IMR-90 (cell line): Measurements from ENCODE around the gene ZFHX3. TPM values are rescaled to one million over a fixed set of nuclear protein-coding genes. Genes with fewer than 3 reads are reported as not detected.

Source experiments
- ATAC-seq: fragments of 200-7000 bp; cut with Tn5 transposase; 2 replicates; pipeline ENCODE4 v1.9.1; 2020; ENCODE audit warnings: low read depth, mild to moderate bottlenecking, moderate library complexity
- BruUV-seq: library from RNA; stranded (reverse); fragments of 400-500 nt; replicated peaks from 2 replicates; lab custom pipeline; 2021; lab: Mats Ljungman, UMichigan
- CTCF ChIA-PET: fragments of 300-600 bp; formaldehyde crosslinking; extraction: SDS; loops from one replicate; lab custom pipeline; 2021; ENCODE audit warnings: antibody characterized with exemption; lab: Yijun Ruan, JAX
- POLR2A ChIA-PET: fragments of 300-600 bp; sonication (Branson Sonifier 250); formaldehyde crosslinking; loops from one replicate; lab custom pipeline; 2022; ENCODE audit warnings: antibody characterized with exemption; ENCODE audit not compliant: unreplicated experiment; lab: Charles Lee
- DNase-seq: peaks from one replicate; pipeline ENCODE4 v3.0.0; 2013
- H2AFZ ChIP-seq: replicated peaks from 2 replicates; pipeline ENCODE3; 2013; ENCODE audit warnings: low read length, mild to moderate bottlenecking; ENCODE audit not compliant: poor library complexity
- H2AK5ac ChIP-seq: 2 replicates; pipeline ENCODE4 v1.6.1; 2013; ENCODE audit warnings: low read depth, low read length, inconsistent platforms
- H2AK9ac ChIP-seq: replicated peaks from 2 replicates; pipeline ENCODE3; 2013; ENCODE audit warnings: mild to moderate bottlenecking, low read depth, low read length, moderate library complexity; ENCODE audit not compliant: poor library complexity
- H2BK120ac ChIP-seq: 2 replicates; pipeline ENCODE4 v1.6.1; 2013; ENCODE audit warnings: low read depth, low read length, inconsistent platforms
- H2BK15ac ChIP-seq: 3 replicates; pipeline ENCODE4 v1.6.1; 2013; ENCODE audit warnings: low read depth, low read length, inconsistent platforms
- H2BK20ac ChIP-seq: 2 replicates; pipeline ENCODE4 v1.6.1; 2013; ENCODE audit warnings: low read depth, mild to moderate bottlenecking, inconsistent platforms, low read length, moderate library complexity
- H2BK5ac ChIP-seq: 2 replicates; pipeline ENCODE4 v1.6.1; 2013; ENCODE audit warnings: mild to moderate bottlenecking, low read depth, low read length, inconsistent platforms; ENCODE audit not compliant: poor library complexity, severe bottlenecking
- H3K14ac ChIP-seq: replicated peaks from 2 replicates; pipeline ENCODE4 v1.6.1; 2013; ENCODE audit warnings: low read depth, low read length, inconsistent platforms
- H3K18ac ChIP-seq: 2 replicates; pipeline ENCODE4 v1.6.1; 2013; ENCODE audit warnings: low read depth, low read length, control low read depth
- H3K23ac ChIP-seq: 2 replicates; pipeline ENCODE4 v1.6.1; 2013; ENCODE audit warnings: low read depth, low read length, inconsistent platforms
- H3K27ac ChIP-seq: 2 replicates; pipeline ENCODE4 v1.5.1; 2013; ENCODE audit warnings: mild to moderate bottlenecking, control low read depth, low read length; ENCODE audit not compliant: insufficient read depth
- H3K27me3 ChIP-seq: 2 replicates; pipeline ENCODE4 v1.6.1; 2013; ENCODE audit warnings: low read length; ENCODE audit not compliant: control insufficient read depth, insufficient read depth
- H3K36me3 ChIP-seq: 2 replicates; pipeline ENCODE4 v1.6.1; 2013; ENCODE audit warnings: low read length, mixed read lengths; ENCODE audit not compliant: control insufficient read depth, insufficient read depth
- H3K4ac ChIP-seq: 2 replicates; pipeline ENCODE4 v1.6.1; 2013; ENCODE audit warnings: low read depth, low read length, inconsistent platforms
- H3K4me1 ChIP-seq: 2 replicates; pipeline ENCODE4 v1.6.1; 2013; ENCODE audit warnings: low read length, mixed read lengths; ENCODE audit not compliant: control insufficient read depth, insufficient read depth
- H3K4me2 ChIP-seq: 2 replicates; pipeline ENCODE4 v1.6.1; 2013; ENCODE audit warnings: low read depth, mild to moderate bottlenecking, control low read depth, low read length, moderate library complexity
- H3K4me3 ChIP-seq: 2 replicates; pipeline ENCODE4 v1.5.1; 2013; ENCODE audit warnings: low read depth, mild to moderate bottlenecking, control low read depth, low read length, moderate library complexity; ENCODE audit not compliant: insufficient read depth
- H3K56ac ChIP-seq: 2 replicates; pipeline ENCODE4 v1.6.1; 2013; ENCODE audit warnings: low read length, inconsistent platforms; ENCODE audit not compliant: insufficient read depth; ENCODE audit errors: extremely low read depth
- H3K79me1 ChIP-seq, 2 experiments: 2 replicates each; pipeline ENCODE4 v1.6.1; 2013; ENCODE audit warnings: low read length in 2 of 2, inconsistent platforms in 1 of 2, low read depth in 1 of 2
- H3K9ac ChIP-seq: 2 replicates; pipeline ENCODE4 v1.6.1; 2013; ENCODE audit warnings: low read depth, low read length, control low read depth
- H3K9me1 ChIP-seq: 2 replicates; pipeline ENCODE4 v1.6.1; 2013; ENCODE audit warnings: low read length, inconsistent platforms; ENCODE audit not compliant: insufficient read depth
- H3K9me3 ChIP-seq: 2 replicates; pipeline ENCODE4 v1.6.1; 2013; ENCODE audit warnings: low read length; ENCODE audit not compliant: control insufficient read depth, insufficient read depth
- H4K20me1 ChIP-seq: 2 replicates; pipeline ENCODE4 v1.6.1; 2013; ENCODE audit warnings: low read length, inconsistent platforms; ENCODE audit not compliant: insufficient read depth
- H4K5ac ChIP-seq: 2 replicates; pipeline ENCODE4 v1.6.1; 2013; ENCODE audit warnings: mild to moderate bottlenecking, low read depth, low read length, control low read depth
- H4K8ac ChIP-seq, 2 experiments: 2 replicates each; pipeline ENCODE4 v1.6.1; 2013; ENCODE audit warnings: low read depth in 2 of 2, low read length in 2 of 2, control low read depth in 1 of 2, inconsistent platforms in 1 of 2
- H4K91ac ChIP-seq: 2 replicates; pipeline ENCODE4 v1.6.1; 2013; ENCODE audit warnings: low read depth, low read length, inconsistent platforms; ENCODE audit not compliant: insufficient read depth
- BHLHE40 ChIP-seq: fragments of 150-350 bp; IDR thresholded peaks from 2 replicates; pipeline ENCODE4 v1.6.1; 2016; ENCODE audit warnings: mild to moderate bottlenecking, low read depth, low read length
- CEBPB ChIP-seq: IDR thresholded peaks from 2 replicates; pipeline ENCODE4 v1.6.1; 2012; ENCODE audit warnings: low read depth, low read length, improper control_type of control experiment
- MAFK ChIP-seq: IDR thresholded peaks from 2 replicates; pipeline ENCODE4 v1.6.1; 2012; ENCODE audit warnings: low read depth, low read length, improper control_type of control experiment
- MAZ ChIP-seq: IDR thresholded peaks from 2 replicates; pipeline ENCODE4 v1.6.1; 2012; ENCODE audit warnings: low read depth, mild to moderate bottlenecking, low read length, improper control_type of control experiment, moderate library complexity, borderline replicate concordance
- MXI1 ChIP-seq: IDR thresholded peaks from 2 replicates; pipeline ENCODE4 v1.6.1; 2012; ENCODE audit warnings: low read depth, mild to moderate bottlenecking, low read length, moderate library complexity, borderline replicate concordance
- NFE2L2 ChIP-seq: fragments of 150-350 bp; IDR thresholded peaks from 2 replicates; pipeline ENCODE4 v1.6.1; 2016; ENCODE audit warnings: low read depth, mild to moderate bottlenecking, low read length
- POLR2A ChIP-seq: IDR thresholded peaks from 2 replicates; pipeline ENCODE4 v1.6.1; 2012; ENCODE audit warnings: mild to moderate bottlenecking, low read depth, low read length
- RAD21 ChIP-seq: IDR thresholded peaks from 2 replicates; pipeline ENCODE4 v1.6.1; 2012; ENCODE audit warnings: low read length, improper control_type of control experiment
- WGBS, 2 experiments: methylation state at CpG; one replicate each; pipeline versions ENCODE4 v1.1.5 to v1.1.7; 2013; ENCODE audit warnings: missing lambda C conversion rate in 2 of 2; ENCODE audit not compliant: insufficient read length in 1 of 2; ENCODE audit errors: extremely low coverage in 2 of 2; 5-methylcytosine and 5-hydroxymethylcytosine counted together
- dilution Hi-C: fragments of 300-500 bp; cut with HindIII; formaldehyde crosslinking; loops from one replicate; pipeline ENCODE4 v1.14.3; 2018; ENCODE audit warnings: low sequenced_read_pairs; ENCODE audit not compliant: unreplicated experiment
- in situ Hi-C: fragments of 300-500 bp; cut with MboI; formaldehyde crosslinking; loops from 3 replicates; pipeline ENCODE4 v1.14.3; 2019; ENCODE audit warnings: low sequenced_read_pairs, inconsistent platforms, mixed read lengths
- intact Hi-C: fragments of 100-400 bp; cut with micrococcal nuclease; formaldehyde crosslinking; loops from 2 replicates; pipeline ENCODE4 v1.10.0; 2022
- polyA plus RNA-seq, 3 experiments: library from polyadenylated mRNA; depleted of rRNA; stranded (reverse); fragments of >200 nt; gene quantifications; 2 replicates each; pipeline ENCODE4 v1.2.3, GENCODE V29; 2012; ENCODE audit warnings: low replicate concordance in 1 of 3
- total RNA-seq: library from RNA; depleted of rRNA; stranded (reverse); fragments of >200 nt; gene quantifications from 2 replicates; pipeline ENCODE4 v1.2.3, GENCODE V29; 2012
- TF ChIP-seq, protein P1 (sequence below): fragments of 150-350 bp; IDR thresholded peaks from 2 replicates; pipeline ENCODE4 v1.6.1; 2017; ENCODE audit warnings: mild to moderate bottlenecking, antibody characterized with exemption, low read length, low read depth
- TF ChIP-seq, protein P2 (sequence below): conservative IDR thresholded peaks from 2 replicates; pipeline ENCODE4 v1.5.1; 2012; ENCODE audit warnings: mild to moderate bottlenecking, low read depth, low read length, improper control_type of control experiment

The ZFHX3 gene
- total and polyA plus RNA-seq, 2 of the 4 experiments (the other 2 are of a cell fraction), result 1.4 to 1.7 TPM

DNA sequence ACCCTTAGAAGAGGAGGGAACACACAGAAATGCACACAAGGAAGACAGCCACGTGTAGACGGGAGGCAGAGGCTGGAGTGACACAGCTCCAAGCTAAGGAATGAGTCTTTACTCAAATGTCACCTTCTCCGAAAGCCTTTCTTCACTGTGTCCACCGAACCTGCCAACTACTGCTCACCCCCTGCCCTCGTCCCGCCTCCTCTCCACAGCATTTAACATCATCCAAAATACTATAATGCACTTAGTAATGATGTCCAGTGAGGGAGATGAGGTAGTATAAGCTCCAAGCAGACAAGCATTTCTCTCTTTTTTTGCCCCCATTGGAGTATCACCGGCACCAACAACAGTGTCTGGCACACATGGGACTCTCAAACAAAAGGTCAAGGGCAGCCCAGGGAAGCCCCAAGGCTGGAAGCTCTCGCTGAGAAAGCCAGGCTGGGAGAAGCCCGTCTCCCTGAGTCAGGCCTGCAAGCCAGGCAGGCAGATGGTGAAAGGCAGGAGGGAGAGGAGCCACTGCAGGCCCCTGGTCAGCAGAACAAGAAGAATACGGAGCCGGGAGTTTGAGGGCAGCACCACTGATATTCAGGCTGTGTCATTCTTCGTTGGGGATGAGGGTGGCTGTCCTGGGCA, 25.9 kb downstream of the ZFHX3 start:
- H4K20me1 ChIP-seq, result peaks cover 67% of the 10 kb centered on the region
- dilution Hi-C loops, result no loop called here
- H3K9me3 ChIP-seq, result no peaks in the 10 kb centered on the region
- ATAC-seq (no peak), DNase-seq (no peak)
- peaks cover 22% of the 10 kb centered on the region for H3K4me1 ChIP-seq
- peak overlapping the region; percentile 50; the same call in 1 of the 3 replicates for H2BK15ac ChIP-seq
- TF ChIP-seq BHLHE40 (no peak), MAFK (no peak), CEBPB (no peak), RAD21 (no peak), POLR2A (no peak), MXI1 (no peak), MAZ (no peak), NFE2L2 (no peak)
- TF ChIP-seq, protein P1, sequence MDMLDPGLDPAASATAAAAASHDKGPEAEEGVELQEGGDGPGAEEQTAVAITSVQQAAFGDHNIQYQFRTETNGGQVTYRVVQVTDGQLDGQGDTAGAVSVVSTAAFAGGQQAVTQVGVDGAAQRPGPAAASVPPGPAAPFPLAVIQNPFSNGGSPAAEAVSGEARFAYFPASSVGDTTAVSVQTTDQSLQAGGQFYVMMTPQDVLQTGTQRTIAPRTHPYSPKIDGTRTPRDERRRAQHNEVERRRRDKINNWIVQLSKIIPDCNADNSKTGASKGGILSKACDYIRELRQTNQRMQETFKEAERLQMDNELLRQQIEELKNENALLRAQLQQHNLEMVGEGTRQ, result no peak
- TF ChIP-seq, protein P2, sequence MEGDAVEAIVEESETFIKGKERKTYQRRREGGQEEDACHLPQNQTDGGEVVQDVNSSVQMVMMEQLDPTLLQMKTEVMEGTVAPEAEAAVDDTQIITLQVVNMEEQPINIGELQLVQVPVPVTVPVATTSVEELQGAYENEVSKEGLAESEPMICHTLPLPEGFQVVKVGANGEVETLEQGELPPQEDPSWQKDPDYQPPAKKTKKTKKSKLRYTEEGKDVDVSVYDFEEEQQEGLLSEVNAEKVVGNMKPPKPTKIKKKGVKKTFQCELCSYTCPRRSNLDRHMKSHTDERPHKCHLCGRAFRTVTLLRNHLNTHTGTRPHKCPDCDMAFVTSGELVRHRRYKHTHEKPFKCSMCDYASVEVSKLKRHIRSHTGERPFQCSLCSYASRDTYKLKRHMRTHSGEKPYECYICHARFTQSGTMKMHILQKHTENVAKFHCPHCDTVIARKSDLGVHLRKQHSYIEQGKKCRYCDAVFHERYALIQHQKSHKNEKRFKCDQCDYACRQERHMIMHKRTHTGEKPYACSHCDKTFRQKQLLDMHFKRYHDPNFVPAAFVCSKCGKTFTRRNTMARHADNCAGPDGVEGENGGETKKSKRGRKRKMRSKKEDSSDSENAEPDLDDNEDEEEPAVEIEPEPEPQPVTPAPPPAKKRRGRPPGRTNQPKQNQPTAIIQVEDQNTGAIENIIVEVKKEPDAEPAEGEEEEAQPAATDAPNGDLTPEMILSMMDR, result no peak
- peaks cover 32 to 94% of the 10 kb centered on the region in 2 experiments for H3K79me1 ChIP-seq
- no peak overlapping the region for H3K56ac ChIP-seq
- in situ Hi-C loops, result no loop called here
- H2AK5ac ChIP-seq, result peak overlapping the region; percentile 28; the same call in 1 of the 2 replicates
- H3K4me2 ChIP-seq, result no peak overlapping the region
- POLR2A ChIA-PET, result no interaction called here
- H3K4me3 ChIP-seq, result no peak overlapping the region
- no TSS peak for BruUV-seq
- intact Hi-C loops, result no loop called here
- H3K27me3 ChIP-seq, result no peaks in the 10 kb centered on the region
- no peak overlapping the region for H3K23ac ChIP-seq
- no peak overlapping the region for H2BK20ac ChIP-seq
- H2BK5ac ChIP-seq, result no peak overlapping the region
- H3K14ac ChIP-seq, result no peak overlapping the region
- CTCF ChIA-PET, result no interaction called here
- H3K9me1 ChIP-seq, result peaks cover 25% of the 10 kb centered on the region
- no peak overlapping the region for H3K9ac ChIP-seq
- peak overlapping the region; percentile 19; the same call in 1 of the 2 replicates for H3K4ac ChIP-seq
- H3K36me3 ChIP-seq, result no peaks in the 10 kb centered on the region
- H2BK120ac ChIP-seq, result peak overlapping the region; percentile 38
- H3K18ac ChIP-seq, result no peak overlapping the region
- H2AK9ac ChIP-seq, result no peak overlapping the region
- H4K5ac ChIP-seq, result no peak overlapping the region
- H2AFZ ChIP-seq, result no peak overlapping the region
- no peak overlapping the region for H4K91ac ChIP-seq
- H4K8ac ChIP-seq, result no peak overlapping the region
- no peak overlapping the region for H3K27ac ChIP-seq
- no CpG with 5 or more reads among the region's 12 CpGs for WGBS, 2 experiments
